Measurements from ENCODE around the gene FAIM2.
"Not testable (repeated sequence)": the region's sequence is repeated elsewhere in the genome, so short reads cannot be mapped to it uniquely, and the experiment has no call there.

Gene FAIM2

GRCh38 chr12:49880756-49881414 is 22.8 kb downstream of the FAIM2 start:
- H3K4me3 ChIP-seq (ENCODE audit: low read length): no peak overlapping the region
- no peak for TF ChIP-seq CTCF (IDR thresholded peaks at IDR 0.05; ENCODE audit: insufficient read depth, low read depth, low read length, missing control alignments)

GRCh38 chr12:49879065-49879464 is 24.6 kb downstream of the FAIM2 start:
- not testable (repeated sequence) for DNase-seq (ENCODE audit: low read depth); H3K4me3 ChIP-seq (ENCODE audit: low read length)

More at GRCh38 chr12:49880756-49881414, 22.8 kb downstream of the FAIM2 start:
- DNase-seq (ENCODE audit: low read depth): no peak

GRCh38 chr12:49878021-49878420 is 25.7 kb downstream of the FAIM2 start:
- DNase-seq (ENCODE audit: low read depth): no peak
- no peak for TF ChIP-seq CTCF (IDR thresholded peaks at IDR 0.05; ENCODE audit: insufficient read depth, low read depth, low read length, missing control alignments)
- no peak overlapping the region for H3K4me3 ChIP-seq (ENCODE audit: low read length)

GRCh38 chr12:49877066-49877465 is 26.6 kb downstream of the FAIM2 start:
- H3K4me3 ChIP-seq (ENCODE audit: low read length): no peak overlapping the region
- DNase-seq (ENCODE audit: low read depth): no peak
- no peak for TF ChIP-seq CTCF (IDR thresholded peaks at IDR 0.05; ENCODE audit: insufficient read depth, low read depth, low read length, missing control alignments)

- TF ChIP-seq CTCF (IDR thresholded peaks at IDR 0.05; ENCODE audit: insufficient read depth, low read depth, low read length, missing control alignments): no peak
- no peak overlapping the region for H3K4me3 ChIP-seq (ENCODE audit: low read length)
- no peak for DNase-seq (ENCODE audit: low read depth)
Observed at GRCh38 chr12:49876070-49876469, 27.6 kb downstream of the FAIM2 start.

GRCh38 chr12:49875115-49875720 is 28.5 kb downstream of the FAIM2 start:
- no peak for TF ChIP-seq CTCF (IDR thresholded peaks at IDR 0.05; ENCODE audit: insufficient read depth, low read depth, low read length, missing control alignments)
- no peak overlapping the region for H3K4me3 ChIP-seq (ENCODE audit: low read length)
- DNase-seq (ENCODE audit: low read depth): no peak

GRCh38 chr12:49874142-49874897 is 29.4 kb downstream of the FAIM2 start:
- no peak for DNase-seq (ENCODE audit: low read depth)
- no peak overlapping the region for H3K4me3 ChIP-seq (ENCODE audit: low read length)

More at GRCh38 chr12:49874142-49874897, 29.4 kb downstream of the FAIM2 start:
- TF ChIP-seq CTCF (IDR thresholded peaks at IDR 0.05; ENCODE audit: insufficient read depth, low read depth, low read length, missing control alignments): no peak

All from epithelial cell of esophagus (primary cell).